ENCODE measurements around the gene ANO3.

Gene ANO3

DNA sequence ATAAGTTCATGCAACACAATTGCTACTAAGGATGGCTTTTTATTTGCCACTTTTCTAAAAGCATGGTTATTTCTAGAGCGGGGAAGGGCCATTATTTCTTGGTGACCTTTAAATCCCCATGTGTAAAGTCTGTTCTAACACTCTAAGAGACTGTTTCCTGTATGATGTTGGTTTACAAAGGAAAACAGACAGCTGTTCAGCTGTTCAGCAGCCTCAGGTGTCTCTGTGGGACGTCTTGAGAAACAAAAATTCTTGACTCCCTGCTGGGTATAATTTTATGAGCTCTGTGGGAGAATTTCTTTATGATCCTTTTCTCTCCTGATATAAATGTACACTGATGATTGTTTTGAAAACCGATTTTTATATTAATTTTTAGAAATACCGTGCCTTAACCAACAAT is 226.3 kb downstream of the ANO3 start:
- no peaks in the 10 kb centered on the region for H3K9me2 ChIP-seq (replicated peaks; ENCODE audit: control insufficient read depth, low read length)
- no peak overlapping the region for H3K4me2 ChIP-seq (ENCODE audit: low read length)
- no peaks in the 10 kb centered on the region for H3K36me3 ChIP-seq (ENCODE audit: control insufficient read depth, low read length)
- H3K4me3 ChIP-seq (ENCODE audit: low read length) = no peak overlapping the region
- H4K20me1 ChIP-seq (ENCODE audit: control insufficient read depth, insufficient read depth, low read depth, low read length) = no peaks in the 10 kb centered on the region; the same call in 1 of the 2 replicates
- TF ChIP-seq, protein P1, sequence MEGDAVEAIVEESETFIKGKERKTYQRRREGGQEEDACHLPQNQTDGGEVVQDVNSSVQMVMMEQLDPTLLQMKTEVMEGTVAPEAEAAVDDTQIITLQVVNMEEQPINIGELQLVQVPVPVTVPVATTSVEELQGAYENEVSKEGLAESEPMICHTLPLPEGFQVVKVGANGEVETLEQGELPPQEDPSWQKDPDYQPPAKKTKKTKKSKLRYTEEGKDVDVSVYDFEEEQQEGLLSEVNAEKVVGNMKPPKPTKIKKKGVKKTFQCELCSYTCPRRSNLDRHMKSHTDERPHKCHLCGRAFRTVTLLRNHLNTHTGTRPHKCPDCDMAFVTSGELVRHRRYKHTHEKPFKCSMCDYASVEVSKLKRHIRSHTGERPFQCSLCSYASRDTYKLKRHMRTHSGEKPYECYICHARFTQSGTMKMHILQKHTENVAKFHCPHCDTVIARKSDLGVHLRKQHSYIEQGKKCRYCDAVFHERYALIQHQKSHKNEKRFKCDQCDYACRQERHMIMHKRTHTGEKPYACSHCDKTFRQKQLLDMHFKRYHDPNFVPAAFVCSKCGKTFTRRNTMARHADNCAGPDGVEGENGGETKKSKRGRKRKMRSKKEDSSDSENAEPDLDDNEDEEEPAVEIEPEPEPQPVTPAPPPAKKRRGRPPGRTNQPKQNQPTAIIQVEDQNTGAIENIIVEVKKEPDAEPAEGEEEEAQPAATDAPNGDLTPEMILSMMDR (IDR thresholded peaks at IDR 0.05; ENCODE audit: low read depth, low read length, poor library complexity, severe bottlenecking) = no peak
- TF ChIP-seq EZH2phosphoT487 (IDR thresholded peaks at IDR 0.05; ENCODE audit: borderline replicate concordance, low read length) = no peak
- H3K4me1 ChIP-seq (ENCODE audit: control insufficient read depth, low read length) = no peaks in the 10 kb centered on the region
- H3K27me3 ChIP-seq (ENCODE audit: control insufficient read depth, low read length) = no peaks in the 10 kb centered on the region
- H3K79me2 ChIP-seq (ENCODE audit: control insufficient read depth, low read length) = no peaks in the 10 kb centered on the region
- no peak overlapping the region for H3K27ac ChIP-seq (ENCODE audit: low read depth, low read length)
- H3F3A ChIP-seq (ENCODE audit: control insufficient read depth, insufficient read depth) = no peaks in the 10 kb centered on the region
- no peaks in the 10 kb centered on the region for H3K9me3 ChIP-seq (ENCODE audit: control insufficient read depth, insufficient read depth, low read length)

DNA sequence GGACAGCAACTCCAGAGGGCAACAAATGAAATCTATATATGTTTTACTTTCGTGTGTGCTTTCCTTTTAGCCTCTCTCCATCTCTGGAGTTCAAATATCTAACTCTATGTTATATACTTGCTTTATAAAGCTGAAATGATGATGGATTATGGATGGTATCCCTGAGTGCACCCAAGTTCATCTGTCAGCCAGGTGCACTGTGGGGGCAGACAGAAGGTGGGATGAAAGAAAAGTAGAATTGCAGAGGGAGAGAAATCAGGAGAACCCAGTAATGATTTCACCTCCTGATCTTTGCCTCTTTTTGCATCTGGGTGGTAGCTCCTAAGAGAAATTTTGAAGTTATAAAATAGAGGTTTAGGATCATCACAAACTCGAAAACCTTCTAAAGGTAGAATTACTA is 237.7 kb downstream of the ANO3 start:
- TF ChIP-seq, protein P1 (IDR thresholded peaks at IDR 0.05; ENCODE audit: low read depth, low read length, poor library complexity, severe bottlenecking) = no peak
- TF ChIP-seq EZH2phosphoT487 (IDR thresholded peaks at IDR 0.05; ENCODE audit: borderline replicate concordance, low read length) = no peak
- H3K4me2 ChIP-seq (ENCODE audit: low read length) = no peak overlapping the region
- H4K20me1 ChIP-seq (ENCODE audit: control insufficient read depth, insufficient read depth, low read depth, low read length) = no peaks in the 10 kb centered on the region
- no peaks in the 10 kb centered on the region for H3F3A ChIP-seq (ENCODE audit: control insufficient read depth, insufficient read depth)
- no peaks in the 10 kb centered on the region for H3K4me1 ChIP-seq (ENCODE audit: control insufficient read depth, low read length)
- no peaks in the 10 kb centered on the region for H3K9me3 ChIP-seq (ENCODE audit: control insufficient read depth, insufficient read depth, low read length)
- no peaks in the 10 kb centered on the region for H3K79me2 ChIP-seq (ENCODE audit: control insufficient read depth, low read length)
- H3K27me3 ChIP-seq (ENCODE audit: control insufficient read depth, low read length) = no peaks in the 10 kb centered on the region
- no peak overlapping the region for H3K27ac ChIP-seq (ENCODE audit: low read depth, low read length)
- no peaks in the 10 kb centered on the region for H3K36me3 ChIP-seq (ENCODE audit: control insufficient read depth, low read length)
- no peak overlapping the region for H3K4me3 ChIP-seq (ENCODE audit: low read length)
- no peaks in the 10 kb centered on the region for H3K9me2 ChIP-seq (replicated peaks; ENCODE audit: control insufficient read depth, low read length)

DNA sequence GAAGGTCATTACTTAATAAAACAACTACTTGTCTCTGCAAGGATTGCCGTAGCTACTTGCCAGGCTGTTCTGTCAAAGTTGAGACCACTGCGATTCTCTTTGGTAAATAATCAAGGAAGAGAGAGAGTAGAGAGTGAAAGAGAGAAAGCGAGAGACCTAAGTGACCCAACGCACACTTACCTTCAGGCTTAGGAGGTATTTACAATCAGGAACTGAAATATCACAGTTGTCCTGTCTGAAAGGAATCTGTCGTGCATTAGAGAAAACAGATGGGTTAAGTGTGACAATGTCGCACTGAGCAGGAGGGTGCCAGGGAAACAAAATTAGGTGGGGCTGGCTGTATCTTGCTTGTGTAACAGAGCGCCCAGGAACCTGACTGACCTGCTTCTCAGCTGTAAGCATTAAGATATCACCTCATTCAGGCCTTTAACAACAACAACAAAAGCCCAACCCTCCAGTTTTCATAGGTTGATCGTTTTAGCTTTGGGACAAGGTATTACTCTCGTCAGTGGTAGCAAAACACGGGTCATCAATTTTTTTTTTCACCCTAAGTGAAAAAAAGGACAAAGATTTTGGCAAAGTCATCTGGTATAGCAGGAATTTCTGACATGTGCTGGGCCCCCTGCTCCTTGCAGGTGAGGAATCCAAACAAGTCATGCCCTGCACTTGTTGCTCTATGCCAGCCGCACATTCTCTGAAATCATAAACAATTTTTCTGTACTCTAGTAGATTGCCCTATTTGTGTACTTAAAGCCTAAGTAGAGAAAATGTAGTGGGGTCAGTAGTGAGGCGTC is 240.1 kb downstream of the ANO3 start, which contains the start of gene MUC15:
Gene MUC15 (minus strand): TSS at position 403 of the 794 bp plus-strand sequence. CDS start 5,169 bp downstream, outside the sequence.
- H3K4me2 ChIP-seq (ENCODE audit: low read length) = no peak within 1 kb of the TSS
- no peaks in the 10 kb centered on the region for H3K9me3 ChIP-seq (ENCODE audit: control insufficient read depth, insufficient read depth, low read length)
- no peaks in the 10 kb centered on the region for H3K9me2 ChIP-seq (replicated peaks; ENCODE audit: control insufficient read depth, low read length)
- H3K36me3 ChIP-seq (ENCODE audit: control insufficient read depth, low read length) = no peaks in the 10 kb centered on the region
- no peaks in the 10 kb centered on the region for H4K20me1 ChIP-seq (ENCODE audit: control insufficient read depth, insufficient read depth, low read depth, low read length)
- H3K4me3 ChIP-seq (ENCODE audit: low read length) = no peak within 1 kb of the TSS
- no peaks in the 10 kb centered on the region for H3K27me3 ChIP-seq (ENCODE audit: control insufficient read depth, low read length)
- H3K79me2 ChIP-seq (ENCODE audit: control insufficient read depth, low read length) = no peaks in the 10 kb centered on the region
- no peaks in the 10 kb centered on the region for H3K4me1 ChIP-seq (ENCODE audit: control insufficient read depth, low read length)
- no peak within 1 kb of the TSS for H3K27ac ChIP-seq (ENCODE audit: low read depth, low read length)
- H3F3A ChIP-seq (ENCODE audit: control insufficient read depth, insufficient read depth) = no peaks in the 10 kb centered on the region
- TF ChIP-seq, protein P1 (IDR thresholded peaks at IDR 0.05; ENCODE audit: low read depth, low read length, poor library complexity, severe bottlenecking) = no peak
- TF ChIP-seq EZH2phosphoT487 (IDR thresholded peaks at IDR 0.05; ENCODE audit: borderline replicate concordance, low read length) = no peak
